Fibroblast of lung (primary cell): ENCODE results near the gene CHCHD6. TPM values are rescaled to one million over a fixed set of nuclear protein-coding genes. Genes with fewer than 3 reads are reported as not detected.

Experiments
- DNase-seq, 2 donors: peaks; one replicate each; pipeline versions ENCODE4 v3.0.0 to v3.0.0-alpha.2; 2010; ENCODE audit warnings: low read depth in 2 of 2
- H2AFZ ChIP-seq: 2 replicates; pipeline ENCODE4 v1.5.1; 2012; ENCODE audit warnings: low read length, control low read depth, inconsistent platforms
- H3K27ac ChIP-seq: 2 replicates; pipeline ENCODE4 v1.5.1; 2011; ENCODE audit warnings: low read length, control low read depth; ENCODE audit not compliant: insufficient read depth
- H3K27me3 ChIP-seq: 2 replicates; pipeline ENCODE4 v1.5.1; 2011; ENCODE audit warnings: mild to moderate bottlenecking, low read length; ENCODE audit not compliant: control insufficient read depth, insufficient read depth
- H3K36me3 ChIP-seq: 2 replicates; pipeline ENCODE4 v1.5.1; 2011; ENCODE audit warnings: low read length; ENCODE audit not compliant: control insufficient read depth, insufficient read depth
- H3K4me1 ChIP-seq: 2 replicates; pipeline ENCODE4 v1.5.1; 2011; ENCODE audit warnings: low read length; ENCODE audit not compliant: control insufficient read depth, insufficient read depth; ENCODE audit errors: extremely low read depth
- H3K4me2 ChIP-seq: 2 replicates; pipeline ENCODE4 v1.5.1; 2011; ENCODE audit warnings: low read length, control low read depth; ENCODE audit not compliant: insufficient read depth; ENCODE audit errors: extremely low read depth
- H3K4me3 ChIP-seq, 4 experiments: fragments of 200-600 bp in 1 of 4; sonication (generic) in 1 of 4; replicated peaks in 1 of 4; 2 replicates each; pipeline ENCODE4 v1.5.1; 2011 to 2016; ENCODE audit warnings: low read length in 4 of 4, low read depth in 3 of 4, mild to moderate bottlenecking in 3 of 4, control low read depth in 2 of 4, inconsistent platforms in 1 of 4, mixed read lengths in 1 of 4; ENCODE audit not compliant: insufficient read depth in 1 of 4; ENCODE audit errors: control extremely low read depth in 1 of 4
- H3K79me2 ChIP-seq: 2 replicates; pipeline ENCODE4 v1.5.1; 2012; ENCODE audit warnings: mild to moderate bottlenecking, low read length, inconsistent platforms; ENCODE audit not compliant: control insufficient read depth, insufficient read depth
- H3K9ac ChIP-seq: 2 replicates; pipeline ENCODE4 v1.5.1; 2011; ENCODE audit warnings: mild to moderate bottlenecking, low read length, control low read depth; ENCODE audit not compliant: insufficient read depth
- H3K9me3 ChIP-seq: 2 replicates; pipeline ENCODE4 v1.5.1; 2012; ENCODE audit warnings: low read depth, low read length; ENCODE audit not compliant: control insufficient read depth, insufficient read depth
- H4K20me1 ChIP-seq: 2 replicates; pipeline ENCODE4 v1.5.1; 2011; ENCODE audit warnings: low read length; ENCODE audit not compliant: control insufficient read depth, insufficient read depth; ENCODE audit errors: extremely low read depth
- CTCF ChIP-seq, 2 donors: IDR thresholded peaks in 1 of 2; conservative IDR thresholded peaks in 1 of 2; 1 replicate in 1 of 2; 2 replicates in 1 of 2; pipeline ENCODE4 v1.5.1; 2011 to 2012; ENCODE audit warnings: low read length in 2 of 2, control low read depth in 1 of 2, inconsistent platforms in 1 of 2, low read depth in 1 of 2, mild to moderate bottlenecking in 1 of 2
- EZH2 ChIP-seq: IDR thresholded peaks from 2 replicates; pipeline ENCODE4 v1.5.1; 2012; ENCODE audit warnings: low read length, control low read depth, mild to moderate bottlenecking; ENCODE audit errors: missing control alignments
- polyA plus RNA-seq, 2 donors: library from polyadenylated mRNA; depleted of rRNA in 1 of 2; stranded (reverse) in 1 of 2; unstranded in 1 of 2; fragments of >200 nt; gene quantifications; 2 replicates each; pipeline ENCODE4 v1.2.1, GENCODE V29; 2011 to 2012; ENCODE audit warnings: missing spikeins in 1 of 2
- total RNA-seq: library from RNA; depleted of rRNA; stranded (reverse); fragments of >200 nt; gene quantifications from 2 replicates; pipeline ENCODE4 v1.2.1, GENCODE V29; 2014

The CHCHD6 gene
- total and polyA plus RNA-seq, 2 donors (not counting 1 experiment from before 2014, with no cell fraction given): 9.5 to 11.1 TPM

- Histone ChIP-seq H3K9ac (peak overlapping the region; percentile 74), H3K4me2 (peak overlapping the region; percentile 75)
- no peak for DNase-seq
Measured at GRCh38 chr3:126984391-126985131, 280.5 kb downstream of the CHCHD6 start.

GRCh38 chr3:126985132-126985985 is 281.3 kb downstream of the CHCHD6 start:
- Histone ChIP-seq H3K9ac (no peak overlapping the region), H3K4me1 (peaks cover 5% of the 10 kb centered on the region), H3K79me2 (peaks cover 61% of the 10 kb centered on the region), H4K20me1 (no peaks in the 10 kb centered on the region), H3K36me3 (peaks cover 17% of the 10 kb centered on the region), H3K9me3 (no peaks in the 10 kb centered on the region), H3K27me3 (peaks cover 2% of the 10 kb centered on the region), H2AFZ (no peak overlapping the region), H3K27ac (no peak overlapping the region), H3K4me3 (peak overlapping the region in 1 of 4 experiments; percentile 83), H3K4me2 (peak overlapping the region; percentile 75)
- DNase-seq: no peak
- no peak for TF ChIP-seq CTCF (conservative IDR thresholded peaks at IDR 0.05 in 1 of 2, IDR thresholded peaks at IDR 0.05 in 1 of 2; ENCODE audit: low read depth in 1 of 2, low read length in 2 of 2)
- no peak for TF ChIP-seq EZH2

More at GRCh38 chr3:126984391-126985131, 280.5 kb downstream of the CHCHD6 start:
- peaks cover 10% of the 10 kb centered on the region for H3K36me3 ChIP-seq
- H4K20me1 ChIP-seq: no peaks in the 10 kb centered on the region
- TF ChIP-seq CTCF (conservative IDR thresholded peaks at IDR 0.05 in 1 of 2, IDR thresholded peaks at IDR 0.05 in 1 of 2; ENCODE audit: low read depth in 1 of 2, low read length in 2 of 2) (no peak), EZH2 (no peak)
- peaks cover 54% of the 10 kb centered on the region for H3K79me2 ChIP-seq
- H3K9me3 ChIP-seq: no peaks in the 10 kb centered on the region
- H3K27ac ChIP-seq: peak overlapping the region; percentile 50
- no peak overlapping the region for H2AFZ ChIP-seq
- peaks cover 5% of the 10 kb centered on the region for H3K4me1 ChIP-seq
- H3K27me3 ChIP-seq: peaks cover 4% of the 10 kb centered on the region
- peak overlapping the region; percentile 57 to 83 (median 60) for H3K4me3 ChIP-seq

DNA sequence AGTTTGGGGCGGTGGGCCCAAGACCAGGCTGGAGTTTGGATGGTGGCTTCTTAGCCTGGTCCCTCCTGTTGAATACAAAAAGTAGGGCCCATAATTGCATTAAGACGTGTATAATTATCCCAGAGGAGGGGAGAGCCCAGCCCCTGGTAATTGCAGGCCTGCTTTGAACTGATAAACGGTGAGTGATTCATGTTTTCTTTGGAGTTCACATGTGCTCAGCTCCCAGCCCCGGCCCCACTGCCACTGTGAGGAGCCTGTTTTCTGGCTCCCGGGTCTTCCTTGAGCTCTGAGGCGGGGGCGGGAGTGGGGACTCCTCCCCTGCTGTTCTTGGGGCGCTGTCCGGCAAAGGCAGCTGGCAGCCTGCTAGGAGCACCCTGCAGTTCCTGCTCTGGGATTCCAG is 282.0 kb downstream of the CHCHD6 start:
- Histone ChIP-seq H3K27ac (no peak overlapping the region), H3K4me3 (peak overlapping the region in 1 of 4 experiments; percentile 14), H3K4me2 (no peak overlapping the region), H3K9me3 (no peaks in the 10 kb centered on the region), H3K27me3 (no peaks in the 10 kb centered on the region), H2AFZ (no peak overlapping the region), H3K9ac (no peak overlapping the region), H3K4me1 (peaks cover 5% of the 10 kb centered on the region), H4K20me1 (no peaks in the 10 kb centered on the region), H3K36me3 (peaks cover 17% of the 10 kb centered on the region), H3K79me2 (peaks cover 61% of the 10 kb centered on the region)
- DNase-seq: peak in 1 of 2 donors; percentile 50
- TF ChIP-seq EZH2 (no peak), CTCF (conservative IDR thresholded peaks at IDR 0.05 in 1 of 2, IDR thresholded peaks at IDR 0.05 in 1 of 2; ENCODE audit: low read depth in 1 of 2, low read length in 2 of 2) (no peak)
